ENCODE measurements around the gene KCNT2. TPM values are rescaled to one million over a fixed set of nuclear protein-coding genes. Genes with fewer than 3 reads are reported as not detected.
"Not testable (repeated sequence)": the region's sequence is repeated elsewhere in the genome, so short reads cannot be mapped to it uniquely, and the experiment has no call there.

KCNT2 gene
- total and polyA plus RNA-seq, 4 experiments from 2014 or later: not detected

GRCh38 chr1:196515904-196516303 is 92.3 kb downstream of the KCNT2 start:
- CTCF ChIA-PET (ENCODE audit: partially characterized antibody): interaction anchor here (0.9 kb wide), 1 partner anchor 145 kb away, joined by 3 read pairs; no protein-coding TSS in a partner anchor
- no peaks in the 10 kb centered on the region for H3K36me3 ChIP-seq (ENCODE audit: insufficient read depth, low read length)
- DNase-seq: no peak
- intact Hi-C loops (cut with micrococcal nuclease): no loop called here
- H3K4me3 Mint-ChIP-seq: no peak overlapping the region
- no peak overlapping the region for H3K27ac Mint-ChIP-seq
- H3K4me1 ChIP-seq (ENCODE audit: insufficient read depth, low read length): no peaks in the 10 kb centered on the region
- no peaks in the 10 kb centered on the region for H3K27me3 Mint-ChIP-seq
- H3K9me3 ChIP-seq (ENCODE audit: control insufficient read depth in 1 of 2, low read length in 2 of 2): no peaks in the 10 kb centered on the region
- peaks cover 0 to 5% (median 3%) of the 10 kb centered on the region in 8 donors for H3K9me3 Mint-ChIP-seq
- no peak overlapping the region for H3K4me3 ChIP-seq (ENCODE audit: low read length in 2 of 2)
- no peaks in the 10 kb centered on the region for H3K36me3 Mint-ChIP-seq
- POLR2A ChIA-PET (ENCODE audit: partially characterized antibody): no interaction called here
- no peak overlapping the region for H3K27ac ChIP-seq (ENCODE audit: low read depth, low read length)
- no peaks in the 10 kb centered on the region for H3K4me1 Mint-ChIP-seq
- H3K27me3 ChIP-seq (ENCODE audit: insufficient read depth, low read length): no peaks in the 10 kb centered on the region

- Histone ChIP-seq H3K36me3 (ENCODE audit: insufficient read depth, low read length) (no peaks in the 10 kb centered on the region), H3K9me3 (ENCODE audit: control insufficient read depth in 1 of 2, low read length in 2 of 2) (no peaks in the 10 kb centered on the region), H3K4me3 (ENCODE audit: low read length in 2 of 2) (no peak overlapping the region), H3K27ac (ENCODE audit: low read depth, low read length) (no peak overlapping the region), H3K27me3 (ENCODE audit: insufficient read depth, low read length) (no peaks in the 10 kb centered on the region), H3K4me1 (ENCODE audit: insufficient read depth, low read length) (no peaks in the 10 kb centered on the region)
- ChIA-PET POLR2A (ENCODE audit: partially characterized antibody) (no interaction called here), CTCF (ENCODE audit: partially characterized antibody) (no interaction called here)
- Mint-ChIP-seq H3K27me3 (no peaks in the 10 kb centered on the region), H3K4me1 (no peaks in the 10 kb centered on the region), H3K36me3 (no peaks in the 10 kb centered on the region), H3K9me3 (peaks cover 0 to 2% (median 0%) of the 10 kb centered on the region in 8 donors), H3K27ac (no peak overlapping the region), H3K4me3 (no peak overlapping the region)
- DNase-seq: no peak
- intact Hi-C loops (cut with micrococcal nuclease): no loop called here
These were observed 94.4 kb downstream of the KCNT2 start for GRCh38 chr1:196513821-196514220.

GRCh38 chr1:196510451-196510850 is 97.8 kb downstream of the KCNT2 start:
- H3K27me3 Mint-ChIP-seq: no peaks in the 10 kb centered on the region
- Histone ChIP-seq H3K27me3 (ENCODE audit: insufficient read depth, low read length) (no peaks in the 10 kb centered on the region), H3K4me3 (ENCODE audit: low read length in 2 of 2) (no peak overlapping the region), H3K4me1 (ENCODE audit: insufficient read depth, low read length) (no peaks in the 10 kb centered on the region), H3K9me3 (ENCODE audit: control insufficient read depth in 1 of 2, low read length in 2 of 2) (peaks cover 0 to 3% of the 10 kb centered on the region in 2 donors), H3K27ac (ENCODE audit: low read depth, low read length) (no peak overlapping the region), H3K36me3 (ENCODE audit: insufficient read depth, low read length) (no peaks in the 10 kb centered on the region)
- POLR2A ChIA-PET (ENCODE audit: partially characterized antibody): no interaction called here
- no peak for DNase-seq
- no peak overlapping the region for H3K27ac Mint-ChIP-seq
- H3K4me3 Mint-ChIP-seq: no peak overlapping the region
- no peaks in the 10 kb centered on the region for H3K36me3 Mint-ChIP-seq
- intact Hi-C loops (cut with micrococcal nuclease): no loop called here
- CTCF ChIA-PET (ENCODE audit: partially characterized antibody): no interaction called here
- peaks cover 0 to 2% (median 0%) of the 10 kb centered on the region in 8 donors for H3K9me3 Mint-ChIP-seq
- H3K4me1 Mint-ChIP-seq: no peaks in the 10 kb centered on the region

- H3K4me3 ChIP-seq (ENCODE audit: low read length in 2 of 2); intact Hi-C loops (cut with micrococcal nuclease); H3K36me3 Mint-ChIP-seq; H3K27me3 Mint-ChIP-seq; H3K9me3 ChIP-seq (ENCODE audit: control insufficient read depth in 1 of 2, low read length in 2 of 2); H3K36me3 ChIP-seq (ENCODE audit: insufficient read depth, low read length); H3K27ac ChIP-seq (ENCODE audit: low read depth, low read length); CTCF ChIA-PET (ENCODE audit: partially characterized antibody); H3K4me3 Mint-ChIP-seq; POLR2A ChIA-PET (ENCODE audit: partially characterized antibody); DNase-seq; H3K27ac Mint-ChIP-seq; H3K4me1 Mint-ChIP-seq; H3K9me3 Mint-ChIP-seq; H3K27me3 ChIP-seq (ENCODE audit: insufficient read depth, low read length); H3K4me1 ChIP-seq (ENCODE audit: insufficient read depth, low read length): not testable (repeated sequence)
These were observed 104.0 kb downstream of the KCNT2 start for GRCh38 chr1:196504224-196504623.

- H3K27ac ChIP-seq (ENCODE audit: low read depth, low read length): no peak overlapping the region
- no peaks in the 10 kb centered on the region for H3K27me3 ChIP-seq (ENCODE audit: insufficient read depth, low read length)
- no peaks in the 10 kb centered on the region for H3K36me3 ChIP-seq (ENCODE audit: insufficient read depth, low read length)
- no peak overlapping the region for H3K4me3 ChIP-seq (ENCODE audit: low read length in 2 of 2)
- DNase-seq: no peak
- POLR2A ChIA-PET (ENCODE audit: partially characterized antibody): no interaction called here
- Mint-ChIP-seq H3K4me3 (no peak overlapping the region), H3K27ac (no peak overlapping the region), H3K4me1 (no peaks in the 10 kb centered on the region), H3K27me3 (no peaks in the 10 kb centered on the region), H3K36me3 (no peaks in the 10 kb centered on the region), H3K9me3 (peaks cover 0 to 9% (median 3%) of the 10 kb centered on the region in 8 donors)
- CTCF ChIA-PET (ENCODE audit: partially characterized antibody): no interaction called here
- intact Hi-C loops (cut with micrococcal nuclease): no loop called here
- H3K9me3 ChIP-seq (ENCODE audit: control insufficient read depth in 1 of 2, low read length in 2 of 2): peaks cover 0 to 3% of the 10 kb centered on the region in 2 donors
- no peaks in the 10 kb centered on the region for H3K4me1 ChIP-seq (ENCODE audit: insufficient read depth, low read length)
These were observed 105.8 kb downstream of the KCNT2 start for GRCh38 chr1:196502437-196502836.

GRCh38 chr1:196501760-196502428 is 106.3 kb downstream of the KCNT2 start:
- ChIA-PET CTCF (ENCODE audit: partially characterized antibody) (no interaction called here), POLR2A (ENCODE audit: partially characterized antibody) (no interaction called here)
- intact Hi-C loops (cut with micrococcal nuclease): no loop called here
- peaks cover 0 to 9% (median 3%) of the 10 kb centered on the region in 8 donors for H3K9me3 Mint-ChIP-seq
- no peaks in the 10 kb centered on the region for H3K4me1 ChIP-seq (ENCODE audit: insufficient read depth, low read length)
- H3K36me3 ChIP-seq (ENCODE audit: insufficient read depth, low read length): no peaks in the 10 kb centered on the region
- peaks cover 0 to 3% of the 10 kb centered on the region in 2 donors for H3K9me3 ChIP-seq (ENCODE audit: control insufficient read depth in 1 of 2, low read length in 2 of 2)
- no peak for DNase-seq
- no peak overlapping the region for H3K4me3 ChIP-seq (ENCODE audit: low read length in 2 of 2)
- no peaks in the 10 kb centered on the region for H3K27me3 Mint-ChIP-seq
- H3K27me3 ChIP-seq (ENCODE audit: insufficient read depth, low read length): no peaks in the 10 kb centered on the region
- H3K4me1 Mint-ChIP-seq: no peaks in the 10 kb centered on the region
- no peak overlapping the region for H3K4me3 Mint-ChIP-seq
- H3K27ac Mint-ChIP-seq: no peak overlapping the region
- no peak overlapping the region for H3K27ac ChIP-seq (ENCODE audit: low read depth, low read length)
- H3K36me3 Mint-ChIP-seq: no peaks in the 10 kb centered on the region

GRCh38 chr1:196497817-196498216 is 110.4 kb downstream of the KCNT2 start:
- Mint-ChIP-seq H3K36me3 (no peaks in the 10 kb centered on the region), H3K27ac (no peak overlapping the region), H3K9me3 (peaks cover 0 to 4% (median 1%) of the 10 kb centered on the region in 8 donors), H3K4me3 (no peak overlapping the region), H3K27me3 (no peaks in the 10 kb centered on the region), H3K4me1 (no peaks in the 10 kb centered on the region)
- ChIA-PET POLR2A (ENCODE audit: partially characterized antibody) (no interaction called here), CTCF (ENCODE audit: partially characterized antibody) (no interaction called here)
- DNase-seq: no peak
- H3K9me3 ChIP-seq (ENCODE audit: control insufficient read depth in 1 of 2, low read length in 2 of 2): no peaks in the 10 kb centered on the region
- H3K36me3 ChIP-seq (ENCODE audit: insufficient read depth, low read length): no peaks in the 10 kb centered on the region
- H3K4me3 ChIP-seq (ENCODE audit: low read length in 2 of 2): no peak overlapping the region
- H3K27me3 ChIP-seq (ENCODE audit: insufficient read depth, low read length): no peaks in the 10 kb centered on the region
- no peaks in the 10 kb centered on the region for H3K4me1 ChIP-seq (ENCODE audit: insufficient read depth, low read length)
- intact Hi-C loops (cut with micrococcal nuclease): no loop called here
- H3K27ac ChIP-seq (ENCODE audit: low read depth, low read length): no peak overlapping the region

- DNase-seq: no peak
- intact Hi-C loops (cut with micrococcal nuclease): no loop called here
- Mint-ChIP-seq H3K27ac (no peak overlapping the region), H3K4me1 (no peaks in the 10 kb centered on the region), H3K4me3 (no peak overlapping the region), H3K36me3 (no peaks in the 10 kb centered on the region), H3K27me3 (no peaks in the 10 kb centered on the region), H3K9me3 (peaks cover 0 to 4% (median 0%) of the 10 kb centered on the region in 8 donors)
- ChIA-PET POLR2A (ENCODE audit: partially characterized antibody) (no interaction called here), CTCF (ENCODE audit: partially characterized antibody) (no interaction called here)
- H3K9me3 ChIP-seq (ENCODE audit: control insufficient read depth in 1 of 2, low read length in 2 of 2): no peaks in the 10 kb centered on the region
- no peaks in the 10 kb centered on the region for H3K27me3 ChIP-seq (ENCODE audit: insufficient read depth, low read length)
- no peak overlapping the region for H3K4me3 ChIP-seq (ENCODE audit: low read length in 2 of 2)
- no peaks in the 10 kb centered on the region for H3K4me1 ChIP-seq (ENCODE audit: insufficient read depth, low read length)
- H3K27ac ChIP-seq (ENCODE audit: low read depth, low read length): no peak overlapping the region
- no peaks in the 10 kb centered on the region for H3K36me3 ChIP-seq (ENCODE audit: insufficient read depth, low read length)
These were observed 113.5 kb downstream of the KCNT2 start for GRCh38 chr1:196494766-196495165.

All from CD4-positive, alpha-beta memory T cell (primary cell).